GDM1 (cell line): ENCODE results near the gene DNAJC3.

Source experiments
- DNase-seq: peaks from one replicate; lab custom pipeline; 2025; lab: John Stamatoyannopoulos, UW

DNAJC3 gene

DNA sequence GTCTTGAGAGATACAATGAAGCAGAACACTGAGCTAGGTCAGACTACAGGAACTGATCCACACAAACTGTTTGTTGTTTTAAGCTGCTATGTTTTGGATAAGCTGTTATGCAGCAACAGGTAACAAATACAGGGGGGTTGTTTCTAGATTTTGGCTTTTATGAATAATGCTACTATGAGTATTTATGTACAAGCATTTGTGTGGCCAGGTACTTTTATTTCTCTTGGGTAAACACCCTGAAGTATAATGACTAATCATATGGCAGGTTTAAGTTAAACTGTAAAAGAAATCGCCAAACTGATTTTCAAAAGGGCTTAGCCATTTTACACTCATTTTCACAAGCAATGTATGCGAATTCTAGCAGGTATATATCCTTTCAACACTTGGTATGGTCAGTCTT, 166.0 kb downstream of the DNAJC3 start:
- DNase-seq, result no peak
